Left kidney (tissue), 2 donors: ENCODE measurements around the gene TAF15. TPM values are rescaled to one million over a fixed set of nuclear protein-coding genes. Genes with fewer than 3 reads are reported as not detected.
A peak's percentile ranks its signal among the peaks of the same experiment; 100 is the strongest.

Experiments
- DNase-seq: peaks from one replicate; pipeline ENCODE4 v3.0.0-alpha.2; 2013
- polyA plus RNA-seq: library from polyadenylated mRNA; unstranded; fragments of 120-200 nt; gene quantifications from one replicate; pipeline ENCODE4 v1.2.1, GENCODE V29; 2013; ENCODE audit not compliant: insufficient read length

TAF15 gene
- polyA plus RNA-seq, 1 donor, result 321 TPM

GRCh38 chr17:35817196-35817595, 7.9 kb downstream of the TAF15 start:
- no peak for DNase-seq

- no peak for DNase-seq
Observed at GRCh38 chr17:35819455-35819854, 10.2 kb downstream of the TAF15 start.

- DNase-seq, result no peak
Observed at GRCh38 chr17:35821308-35821707, 12.0 kb downstream of the TAF15 start.

DNA sequence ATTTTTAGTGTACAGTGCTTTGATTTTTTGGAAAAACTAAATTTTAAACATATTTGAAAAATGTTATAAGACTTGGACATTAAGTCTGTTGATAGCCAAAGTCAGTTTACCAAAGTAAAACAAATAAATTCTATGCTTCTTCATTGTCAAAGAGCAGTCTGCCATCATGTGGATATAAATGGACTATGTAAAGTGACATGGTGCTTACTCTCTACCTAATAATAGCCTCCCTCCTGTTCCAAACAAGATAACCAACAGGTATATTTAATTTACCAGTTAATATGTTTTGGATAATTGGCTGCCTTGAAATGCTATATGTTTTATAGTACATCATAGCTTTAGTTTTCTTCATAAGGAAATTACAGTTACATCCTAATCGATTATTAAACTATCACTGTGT, 15.9 kb downstream of the TAF15 start:
- DNase-seq, result no peak

- no peak for DNase-seq
Observed at GRCh38 chr17:35841101-35841500, 31.8 kb downstream of the TAF15 start.

GRCh38 chr17:35841505-35841904, 32.2 kb downstream of the TAF15 start:
- no peak for DNase-seq

DNA sequence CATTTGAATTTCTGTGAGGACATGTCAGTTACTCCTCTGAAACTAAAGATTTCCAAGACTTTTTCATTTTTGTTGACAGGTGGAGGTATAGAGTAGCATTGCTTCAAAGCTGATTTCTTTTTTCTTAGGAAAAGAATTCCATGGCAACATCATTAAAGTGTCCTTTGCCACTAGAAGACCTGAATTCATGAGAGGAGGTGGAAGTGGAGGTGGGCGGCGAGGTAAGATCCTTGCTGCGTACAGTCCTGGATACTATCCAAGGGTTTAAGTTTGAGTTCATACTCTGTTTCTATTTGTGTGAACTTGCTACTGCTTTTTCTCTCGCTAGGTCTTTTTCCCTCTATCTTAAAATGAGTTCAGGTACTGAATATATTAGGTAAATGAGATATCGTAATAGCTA, 33.0 kb downstream of the TAF15 start:
- no peak for DNase-seq

DNA sequence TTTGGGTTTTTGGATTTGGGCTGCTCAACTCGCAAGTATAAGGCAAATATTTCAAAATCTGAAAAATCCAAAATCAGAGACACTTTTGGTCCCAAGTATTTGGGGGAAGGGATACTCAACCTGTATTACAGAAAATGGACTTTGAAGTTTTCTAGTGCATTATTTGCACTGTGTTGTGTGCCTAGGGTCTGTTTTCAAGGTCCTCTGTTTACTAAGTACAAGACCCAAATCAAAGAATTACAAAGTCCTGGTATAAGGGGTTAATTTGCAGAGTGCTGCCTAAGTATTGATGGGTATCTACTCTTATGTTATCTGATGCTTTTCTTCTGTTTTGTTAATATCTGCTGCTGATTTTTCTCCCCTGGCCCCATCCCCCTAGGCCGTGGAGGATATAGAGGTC, 34.4 kb downstream of the TAF15 start:
- DNase-seq, result no peak

DNA sequence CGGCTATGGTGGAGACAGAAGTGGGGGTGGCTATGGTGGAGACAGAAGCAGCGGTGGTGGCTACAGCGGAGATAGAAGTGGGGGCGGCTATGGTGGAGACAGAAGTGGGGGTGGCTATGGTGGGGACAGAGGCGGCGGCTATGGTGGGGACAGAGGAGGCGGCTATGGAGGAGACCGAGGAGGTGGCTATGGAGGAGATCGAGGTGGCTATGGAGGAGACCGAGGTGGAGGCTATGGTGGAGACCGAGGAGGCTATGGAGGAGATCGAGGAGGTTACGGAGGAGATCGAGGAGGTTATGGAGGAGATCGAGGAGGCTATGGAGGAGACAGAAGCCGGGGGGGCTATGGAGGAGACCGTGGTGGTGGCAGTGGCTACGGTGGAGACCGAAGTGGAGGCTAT, 35.3 kb downstream of the TAF15 start:
- no peak for DNase-seq

DNA sequence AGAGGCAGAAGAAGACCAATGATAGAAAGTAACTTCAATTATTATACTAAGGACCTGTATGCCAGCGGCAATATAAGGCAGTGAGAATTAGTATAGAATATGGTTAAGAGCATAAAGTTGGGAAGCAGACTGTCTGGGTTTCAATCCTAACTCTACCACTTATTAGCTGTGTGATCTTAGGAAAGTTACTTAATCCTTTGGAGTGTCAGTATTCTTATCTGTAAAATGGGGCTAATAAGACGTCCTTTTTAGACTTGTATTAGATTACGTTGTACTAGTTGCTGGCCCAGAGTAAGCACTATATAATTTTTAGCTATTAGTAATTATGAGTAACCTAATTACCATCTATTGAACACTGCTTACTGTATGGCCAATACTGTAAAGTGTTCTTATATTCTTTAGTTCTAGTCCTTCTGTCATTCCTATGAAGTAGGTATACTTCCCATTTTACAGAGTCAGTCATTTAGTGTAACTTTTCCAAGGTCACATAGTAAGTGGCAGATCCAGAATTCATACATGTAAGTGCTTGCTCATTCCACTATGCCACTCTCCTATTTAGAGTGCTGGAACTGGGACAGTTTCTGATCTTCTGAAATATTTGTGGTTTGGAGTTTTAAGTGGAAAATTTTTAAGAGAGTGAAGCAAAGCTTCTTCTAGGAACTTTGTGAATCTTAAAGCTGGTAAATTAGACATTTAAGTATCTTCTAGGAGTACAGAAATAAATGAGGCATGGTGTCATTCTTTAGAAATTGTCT, 36.9 kb downstream of the TAF15 start:
- no peak for DNase-seq

GRCh38 chr17:35847006-35847405, 37.7 kb downstream of the TAF15 start:
- DNase-seq, result no peak

GRCh38 chr17:35847633-35848373, 38.5 kb downstream of the TAF15 start:
- no peak for DNase-seq

- peak; percentile 62 for DNase-seq
Observed at GRCh38 chr17:35849469-35850348, 40.4 kb downstream of the TAF15 start.

DNA sequence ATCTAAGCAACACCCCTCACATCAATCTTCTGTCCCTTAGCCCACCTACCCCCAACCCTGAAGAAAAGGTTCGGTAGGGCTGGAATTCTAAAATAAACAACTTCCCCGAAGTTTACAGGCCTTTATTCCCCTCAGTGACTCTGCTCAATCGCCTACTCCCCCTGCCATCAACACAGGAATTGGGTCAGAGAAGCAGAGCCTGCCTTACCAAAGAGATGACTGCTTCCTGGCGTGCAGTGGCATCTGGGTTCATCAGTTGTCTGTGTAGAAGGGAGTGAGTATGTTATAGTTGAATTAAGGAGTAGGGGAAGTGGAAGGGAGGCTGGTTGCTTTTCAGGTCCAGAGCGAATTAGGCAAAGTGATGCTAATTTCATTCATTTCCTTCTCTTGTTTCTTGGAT, 46.7 kb downstream of the TAF15 start:
- DNase-seq, result no peak

DNA sequence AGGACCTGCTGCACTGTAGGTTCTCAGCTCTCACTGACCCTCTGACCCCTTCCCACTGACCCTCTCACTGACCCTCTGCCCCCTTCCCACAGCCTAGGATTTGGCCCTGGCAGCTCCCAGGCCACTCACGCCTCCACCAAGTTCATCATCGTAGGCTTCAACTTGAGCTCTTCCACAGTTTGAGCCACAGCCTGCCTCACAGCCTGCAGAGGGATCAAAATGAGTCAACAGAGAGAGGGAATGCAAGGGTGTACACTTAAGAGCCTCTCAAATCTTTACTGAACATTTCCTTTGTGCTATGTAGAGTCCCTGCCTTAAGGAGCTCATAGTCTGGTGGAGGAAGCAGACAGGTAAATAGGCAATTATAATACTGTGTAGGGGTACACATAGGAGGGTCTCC, 47.3 kb downstream of the TAF15 start:
- DNase-seq, result no peak

DNA sequence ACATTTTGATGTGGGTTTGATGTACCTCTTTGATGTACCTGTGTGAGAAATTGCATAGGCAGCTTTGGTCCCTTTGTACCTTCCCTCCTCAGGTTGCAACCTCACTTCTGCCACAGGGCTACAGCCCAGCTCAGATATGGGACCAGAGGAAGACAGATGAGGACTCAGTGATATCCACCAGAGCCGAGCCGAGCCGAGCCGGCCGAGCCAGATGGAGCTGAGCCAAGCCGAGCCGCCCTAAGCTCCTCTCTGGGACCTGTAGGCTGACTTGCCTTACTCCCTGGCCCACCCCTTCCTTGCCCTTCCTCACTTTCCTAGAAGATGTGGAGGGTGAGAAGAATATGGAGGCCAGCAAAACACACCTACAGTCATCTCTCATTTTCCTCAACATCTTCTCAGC, 55.6 kb downstream of the TAF15 start:
- no peak for DNase-seq

DNA sequence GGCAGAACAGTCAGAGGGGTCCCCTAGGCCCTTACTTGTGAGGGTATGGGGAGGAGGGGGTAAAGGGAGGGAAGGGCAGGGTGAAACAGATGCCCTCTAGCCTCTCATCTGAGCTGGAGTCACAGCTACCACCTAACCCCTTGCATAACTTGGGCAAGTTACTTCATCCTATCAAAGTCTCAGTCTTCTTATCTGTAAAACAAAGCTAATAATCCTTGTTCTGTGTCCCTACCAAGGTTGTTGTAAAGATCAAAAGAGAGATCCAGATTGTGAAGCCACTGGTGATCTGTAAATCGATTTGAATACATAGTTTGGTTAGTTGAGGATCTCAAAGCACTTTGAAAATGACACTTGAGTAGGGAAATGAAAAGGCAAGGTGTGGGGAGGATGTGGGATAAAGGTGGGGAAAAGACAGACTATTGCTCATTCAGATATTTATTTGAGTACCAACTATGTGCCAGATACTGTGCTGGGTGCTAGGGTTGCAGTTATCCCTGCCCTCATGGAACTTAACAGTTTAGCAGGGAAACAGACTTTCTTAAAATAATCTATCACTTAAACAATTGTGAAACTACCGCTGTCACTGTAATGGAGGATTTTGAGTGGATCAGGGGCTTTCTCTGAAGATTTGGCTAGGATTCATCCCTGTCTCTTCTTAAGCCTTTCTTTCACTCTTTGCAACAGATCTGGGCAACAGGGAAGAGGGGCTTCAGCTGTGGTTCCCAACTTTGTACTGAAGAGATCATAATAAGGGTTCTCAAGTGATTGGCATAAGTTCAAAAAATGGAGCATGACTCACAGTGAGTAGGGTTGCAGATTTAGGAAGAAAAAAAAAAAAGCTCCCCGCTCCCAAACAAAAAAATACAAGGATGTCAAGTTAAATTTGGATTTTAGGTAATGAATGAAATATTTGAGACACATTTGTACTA, 56.4 kb downstream of the TAF15 start:
- no peak for DNase-seq

DNA sequence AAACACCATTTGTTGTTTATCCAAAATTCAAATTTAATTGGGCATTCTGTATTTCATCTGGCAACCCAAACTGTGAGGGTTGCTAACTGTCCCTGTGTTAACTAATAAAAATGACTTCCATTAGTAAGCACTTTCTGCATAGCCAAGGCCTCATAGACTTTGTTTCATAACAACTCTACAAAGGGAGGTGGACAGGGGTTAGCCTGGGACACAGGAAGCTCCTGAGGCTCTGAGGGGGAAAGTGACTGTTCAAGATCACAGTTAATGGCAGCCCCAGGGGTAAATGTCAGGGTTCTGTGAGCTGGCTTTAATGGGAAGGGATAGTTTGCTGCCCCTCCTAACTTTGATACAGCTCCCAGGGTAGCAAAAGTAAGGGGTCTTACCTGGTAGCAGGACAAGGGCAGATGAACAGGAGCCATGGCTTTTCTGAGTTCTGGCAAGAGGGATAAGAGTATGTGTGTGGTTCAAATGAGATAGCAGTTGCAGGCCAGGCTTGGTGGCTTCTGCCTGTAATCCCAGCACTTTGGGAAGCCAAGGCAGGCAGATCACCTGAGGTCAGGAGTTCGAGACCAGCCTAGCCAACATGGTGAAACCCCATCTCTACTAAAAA, 57.2 kb downstream of the TAF15 start:
- DNase-seq, result no peak

DNA sequence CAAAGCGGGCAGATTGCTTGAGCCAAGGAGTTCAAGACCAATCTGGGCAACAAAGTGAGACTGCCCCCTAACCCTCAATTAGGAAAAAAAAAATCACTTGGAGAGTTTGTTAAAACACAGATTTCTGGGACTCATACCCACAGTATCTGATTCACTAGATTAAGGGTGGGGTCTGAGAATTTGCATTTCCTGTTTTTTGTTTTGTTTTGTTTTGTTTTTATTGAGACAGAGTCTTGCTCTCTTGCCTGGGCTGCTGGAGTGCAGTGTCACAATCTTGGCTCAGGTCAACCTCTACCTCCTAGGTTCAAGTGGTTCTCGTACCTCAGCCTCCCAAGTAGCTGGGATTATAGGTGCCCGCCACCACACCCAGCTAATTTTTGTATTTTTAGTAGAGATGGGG, 58.3 kb downstream of the TAF15 start:
- no peak for DNase-seq

DNA sequence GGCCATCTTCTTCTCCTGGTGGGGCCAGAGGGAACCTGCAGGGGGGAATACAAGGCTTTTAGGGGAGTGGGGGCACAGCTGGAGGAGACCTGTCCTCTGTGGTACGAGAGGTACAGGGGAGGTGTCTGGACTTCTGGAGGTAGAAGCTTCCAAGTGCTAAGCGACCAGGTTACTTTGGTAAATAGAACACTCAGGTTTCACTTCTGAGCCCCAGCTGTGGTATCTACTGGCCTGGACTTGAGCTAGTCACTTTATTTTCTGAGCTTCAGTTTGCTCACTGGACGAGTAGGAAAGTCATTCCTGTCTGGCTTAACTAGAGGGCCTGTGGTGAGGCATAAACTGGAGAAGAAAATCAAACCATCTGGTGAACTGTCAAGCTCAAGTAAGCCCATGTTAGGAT, 59.5 kb downstream of the TAF15 start, which contains the start of gene HEATR9:
Gene HEATR9, minus strand, starts transcription at position 155 of the 400 bp plus-strand sequence. Its CDS starts 149 bp downstream, at position 6.
- no peak for DNase-seq
